GM18868 (cell line): ENCODE data around the gene DIAPH1.
"Not testable (repeated sequence)": the region's sequence is repeated elsewhere in the genome, so short reads cannot be mapped to it uniquely, and the experiment has no call there.

Experiments
- ATAC-seq: cut with Tn5 transposase; IDR thresholded peaks from one replicate; pipeline ENCODE4 v1.9.1; 2021; ENCODE audit warnings: mild to moderate bottlenecking, moderate library complexity; ENCODE audit not compliant: unreplicated experiment

Gene DIAPH1

DNA sequence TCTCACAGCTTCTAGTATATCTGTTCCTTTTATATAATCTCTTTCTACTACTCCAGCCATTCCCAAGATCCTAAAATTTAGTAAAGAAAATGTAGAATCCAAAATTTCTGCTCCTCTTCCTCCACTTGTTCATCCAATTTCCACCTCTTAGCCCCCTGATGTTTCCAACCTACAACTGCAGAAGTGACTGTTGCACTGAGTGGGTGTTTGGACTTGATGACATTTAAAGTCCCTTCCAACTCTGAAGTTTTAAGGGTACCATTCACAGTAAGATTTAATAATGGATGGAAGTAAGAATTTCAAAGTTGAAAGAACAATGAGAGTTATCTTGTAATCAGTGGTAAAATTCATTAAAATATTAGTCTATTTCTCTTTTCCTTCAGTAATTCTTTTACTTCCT, 5.5 kb downstream of the DIAPH1 start:
- no peak for ATAC-seq

DNA sequence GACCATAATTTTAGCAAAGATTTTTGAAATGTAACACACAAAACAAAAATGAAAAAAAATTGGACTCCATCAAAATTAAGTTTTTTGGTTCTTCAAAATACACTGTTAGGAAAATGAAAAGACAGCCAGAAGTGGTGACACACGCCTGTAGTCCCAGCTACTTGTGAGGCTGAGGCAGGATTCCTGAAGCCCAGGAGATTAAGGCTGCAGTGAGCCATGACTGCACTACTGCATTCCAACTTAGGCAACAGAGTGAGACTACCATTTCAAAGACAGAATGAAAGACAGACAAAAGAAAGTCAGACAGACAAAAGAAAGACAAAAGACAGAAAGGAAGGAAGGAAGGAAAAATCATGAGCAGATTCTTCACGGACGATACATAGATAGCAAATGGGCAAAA, 7.5 kb downstream of the DIAPH1 start:
- no peak for ATAC-seq

DNA sequence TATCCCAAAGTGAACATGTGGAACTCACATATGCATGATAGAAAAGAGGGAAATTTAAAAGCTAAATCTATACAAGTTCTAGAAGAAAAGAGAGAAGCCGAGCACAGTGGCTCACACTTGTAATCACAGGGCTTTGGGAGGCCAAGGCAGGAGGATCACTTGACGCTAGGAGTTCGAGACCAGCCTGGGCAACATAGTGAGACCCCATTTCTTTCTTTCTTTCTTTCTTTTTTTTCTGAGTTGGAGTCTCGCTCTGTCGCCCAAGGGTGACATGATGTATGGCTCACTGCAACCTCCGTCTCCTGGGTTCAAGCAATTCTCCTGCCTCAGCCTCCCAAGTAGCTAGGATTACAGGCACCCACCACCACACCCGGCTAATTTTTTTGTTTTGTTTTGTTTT, 8.9 kb downstream of the DIAPH1 start:
- not testable (repeated sequence) for ATAC-seq

DNA sequence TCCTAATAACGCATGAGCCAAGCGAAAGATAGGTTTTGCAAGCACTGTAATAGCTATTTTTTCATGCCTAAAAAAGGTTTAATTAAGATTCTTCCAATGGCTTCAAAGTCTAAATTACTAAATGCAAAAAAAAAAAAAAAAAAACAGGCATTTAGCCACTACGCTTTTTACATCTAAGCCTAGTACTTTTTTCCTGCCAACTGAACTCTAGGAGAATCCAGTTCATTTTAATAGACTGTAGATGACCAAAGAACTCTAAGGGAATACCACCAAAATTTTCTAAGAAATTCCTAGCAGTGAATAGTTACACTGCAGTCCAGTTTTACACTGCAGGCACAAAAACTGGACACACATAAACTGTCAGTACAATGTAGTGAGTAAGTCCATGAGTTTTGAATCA, 9.8 kb downstream of the DIAPH1 start:
- no peak for ATAC-seq

DNA sequence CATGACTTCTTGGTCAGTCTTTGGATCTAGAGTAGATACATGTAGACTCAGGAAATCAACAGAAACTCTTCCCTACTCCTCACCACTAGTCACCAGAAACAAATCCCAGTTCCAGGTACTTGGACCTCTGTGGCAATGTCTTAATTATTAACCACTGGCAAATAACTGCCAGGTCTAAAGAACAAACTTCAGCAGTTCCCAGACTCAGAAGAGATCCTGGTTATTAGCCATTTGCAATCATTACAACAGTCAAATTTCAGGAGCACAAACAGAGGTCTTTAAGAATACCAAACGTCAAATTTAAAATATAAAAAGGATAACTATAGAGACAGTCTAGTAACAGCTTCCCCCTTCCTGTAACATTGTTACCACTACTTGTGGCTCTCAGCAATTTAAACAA, 10.2 kb downstream of the DIAPH1 start:
- ATAC-seq: no peak

DNA sequence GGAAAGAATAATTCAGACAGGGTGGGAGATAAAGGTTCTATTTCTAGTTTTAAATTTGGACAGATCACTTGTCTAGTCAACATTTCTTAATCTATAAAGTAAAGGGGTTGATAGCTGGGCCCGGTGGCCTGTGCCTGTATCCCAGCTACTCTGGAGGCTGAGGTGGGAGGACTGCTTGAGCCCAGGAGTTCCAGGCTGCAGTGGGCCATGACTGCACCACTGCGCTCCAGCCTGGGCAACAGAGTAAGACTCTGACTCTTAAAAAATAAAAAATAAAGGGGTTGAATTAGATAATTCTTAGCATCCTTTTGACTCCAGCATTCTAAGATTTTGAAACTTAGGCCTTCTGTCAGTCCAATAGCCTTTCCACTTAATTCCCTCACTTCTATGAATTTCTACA, 10.8 kb downstream of the DIAPH1 start:
- ATAC-seq: no peak

DNA sequence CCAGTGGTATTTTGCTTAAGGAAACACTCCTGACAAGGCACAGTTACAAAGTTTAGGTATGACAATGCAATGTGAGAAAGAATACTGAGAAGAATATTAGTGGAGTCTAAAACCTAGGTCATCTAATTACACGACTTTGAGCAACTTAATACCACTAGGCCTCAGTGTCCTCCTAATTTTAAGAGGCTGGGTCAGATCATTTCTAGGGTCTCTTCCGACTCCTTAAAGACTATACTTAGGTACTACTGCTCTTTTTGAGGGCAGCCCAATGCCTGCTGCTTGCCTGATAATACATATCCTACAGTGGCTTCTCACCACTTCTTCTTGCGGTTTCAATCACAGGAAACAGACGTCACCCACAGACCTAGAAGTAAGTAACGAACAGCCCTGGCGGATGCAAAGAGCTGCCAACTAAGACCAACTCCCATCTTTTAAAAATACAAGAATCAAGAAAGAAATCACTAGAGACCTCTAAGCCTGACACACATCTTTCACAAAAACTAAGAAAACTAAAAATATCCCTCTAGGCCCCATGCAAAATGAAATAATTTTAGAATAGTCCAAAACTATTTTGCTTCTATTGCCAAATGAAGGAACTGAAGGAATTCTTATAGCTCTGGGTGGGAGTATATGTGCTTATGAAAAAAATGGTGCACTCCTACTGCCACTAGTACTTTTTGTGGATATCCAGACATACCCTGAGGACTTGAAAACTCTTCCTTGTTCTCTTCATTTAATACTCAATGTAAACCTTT, 13.1 kb downstream of the DIAPH1 start:
- ATAC-seq: peak; percentile 96

DNA sequence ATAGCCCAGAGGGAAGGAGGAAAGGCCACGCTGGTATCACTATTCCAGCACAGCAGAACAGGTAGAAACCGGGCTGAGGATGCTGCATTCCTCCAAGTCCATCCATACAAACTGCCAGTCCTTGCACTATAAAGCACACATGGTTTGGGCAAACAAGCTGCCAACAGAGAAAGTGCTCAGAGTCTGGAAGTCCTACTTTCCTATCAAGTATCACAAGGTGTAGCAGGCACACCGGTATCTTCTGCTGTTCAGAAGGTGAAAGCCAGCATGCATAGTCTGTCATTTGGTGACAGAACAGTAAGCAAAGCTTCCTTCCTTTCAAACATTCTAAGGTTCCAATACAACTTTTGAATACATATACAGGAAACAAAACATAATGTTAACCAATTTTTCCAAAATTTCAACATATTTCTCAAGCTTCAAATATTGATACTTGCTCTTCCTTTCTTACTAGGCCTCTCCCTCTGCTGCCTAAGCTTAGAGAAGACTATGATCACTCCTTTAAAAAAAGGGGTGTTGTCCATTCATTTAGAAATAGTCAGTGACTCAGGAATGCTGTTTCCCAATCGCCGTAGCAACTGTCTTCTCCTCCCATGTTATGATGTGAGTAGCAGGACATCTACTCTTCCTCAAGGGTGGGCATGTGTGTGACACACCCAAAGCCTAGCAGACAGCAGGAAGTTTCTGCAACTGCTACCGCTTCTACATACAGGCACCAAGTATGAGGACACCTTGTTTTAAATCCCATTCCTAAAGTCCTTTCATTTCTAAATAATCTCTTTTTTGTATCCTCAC, 14.7 kb downstream of the DIAPH1 start:
- ATAC-seq: no peak

DNA sequence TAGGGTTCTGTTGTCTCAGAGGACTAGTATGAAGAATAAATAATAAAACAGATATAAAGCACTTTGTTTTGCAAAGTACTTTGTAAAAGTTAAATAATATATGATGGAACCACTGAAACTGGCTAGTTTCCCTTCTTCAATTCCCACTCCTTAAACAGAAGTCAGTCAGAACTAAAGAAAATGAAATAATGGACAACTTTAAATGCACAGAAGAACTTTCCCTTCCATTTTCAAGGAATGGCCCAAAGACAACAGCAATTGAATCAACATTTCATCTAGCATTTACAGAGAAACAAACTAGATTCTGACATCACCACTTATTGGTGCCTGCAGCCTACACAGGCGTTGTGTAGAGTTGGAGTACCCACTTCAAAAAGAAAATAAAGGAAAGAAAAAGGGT, 16.2 kb downstream of the DIAPH1 start:
- no peak for ATAC-seq

DNA sequence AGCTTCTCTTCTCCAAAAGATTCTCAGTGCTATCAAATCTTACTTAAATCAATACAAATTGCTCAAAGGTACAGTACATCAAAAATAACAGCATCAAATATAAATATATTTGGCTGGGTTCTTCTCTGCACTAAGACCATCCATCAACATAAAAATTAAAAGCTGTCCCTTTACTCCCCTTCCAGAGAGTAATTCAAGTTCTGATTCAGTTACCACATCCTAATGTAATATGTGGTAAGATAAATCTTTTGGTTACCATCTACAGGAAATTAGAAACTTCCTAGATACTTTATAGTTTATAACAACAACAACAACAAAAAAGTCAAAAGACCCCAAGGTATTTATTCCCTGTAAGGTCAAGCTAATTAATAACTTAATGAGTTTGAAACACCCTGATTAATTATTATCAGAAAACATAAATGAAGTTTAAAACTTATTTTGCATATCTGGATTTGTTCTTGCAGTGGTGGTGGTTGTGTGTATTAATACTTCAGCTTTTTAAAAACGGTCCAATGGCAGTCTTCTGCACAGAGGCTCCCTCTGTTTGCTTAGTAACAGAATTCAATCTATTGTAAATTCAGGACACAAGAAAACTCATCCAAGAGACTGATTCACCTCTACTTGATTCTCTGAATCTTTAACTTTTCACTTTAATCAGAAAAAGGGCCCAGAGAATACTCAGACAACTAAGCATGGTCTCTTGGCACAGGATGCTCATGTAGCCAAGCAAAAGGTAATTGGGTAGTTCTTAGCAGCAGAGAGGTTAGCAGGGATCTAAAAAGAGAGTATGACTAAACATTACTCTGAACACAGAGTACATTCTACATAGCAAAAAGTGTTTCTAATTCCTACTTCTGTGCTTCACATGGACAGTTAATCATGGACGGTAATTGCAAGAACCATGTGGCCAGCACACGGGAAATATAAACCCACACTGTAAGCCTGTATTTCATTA, 20.1 kb downstream of the DIAPH1 start:
- ATAC-seq: peak; percentile 78

DNA sequence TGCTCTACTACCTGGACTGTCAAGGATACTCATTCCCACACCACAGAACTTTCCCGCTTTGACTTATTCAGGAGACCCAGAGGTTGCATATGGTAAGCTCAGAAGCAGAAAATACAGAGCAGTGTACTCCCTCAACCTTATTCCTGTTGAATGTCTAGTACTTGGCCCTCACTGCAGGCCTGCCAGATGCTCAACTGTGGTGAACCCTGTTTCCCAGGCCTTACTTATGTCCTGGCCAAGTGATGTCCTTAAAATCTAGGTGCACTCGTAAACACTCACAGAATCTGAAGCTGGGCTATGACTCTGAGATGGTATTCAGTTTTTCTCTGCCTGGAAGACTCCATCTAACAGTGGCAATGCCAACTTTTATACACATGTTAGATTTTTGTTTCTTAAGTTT, 21.0 kb downstream of the DIAPH1 start:
- ATAC-seq: no peak

DNA sequence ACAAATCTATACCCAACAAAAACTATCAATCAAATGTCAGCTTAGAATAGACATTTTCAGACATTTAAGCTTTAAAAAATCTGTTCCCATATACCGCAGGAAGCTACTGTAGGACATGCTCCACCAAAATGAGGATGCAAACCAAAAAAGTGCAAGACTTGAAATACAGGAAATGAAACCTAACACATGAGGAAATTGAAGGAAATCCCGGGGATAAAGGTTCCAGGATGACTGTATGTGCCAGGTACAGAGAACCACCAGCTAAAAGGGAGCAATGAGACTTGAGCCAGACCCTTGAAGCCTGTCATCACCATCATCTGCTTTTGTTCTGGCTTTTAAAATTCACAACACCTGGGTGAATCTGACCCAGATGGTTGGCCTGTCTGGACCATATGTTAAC, 21.4 kb downstream of the DIAPH1 start:
- ATAC-seq: no peak

DNA sequence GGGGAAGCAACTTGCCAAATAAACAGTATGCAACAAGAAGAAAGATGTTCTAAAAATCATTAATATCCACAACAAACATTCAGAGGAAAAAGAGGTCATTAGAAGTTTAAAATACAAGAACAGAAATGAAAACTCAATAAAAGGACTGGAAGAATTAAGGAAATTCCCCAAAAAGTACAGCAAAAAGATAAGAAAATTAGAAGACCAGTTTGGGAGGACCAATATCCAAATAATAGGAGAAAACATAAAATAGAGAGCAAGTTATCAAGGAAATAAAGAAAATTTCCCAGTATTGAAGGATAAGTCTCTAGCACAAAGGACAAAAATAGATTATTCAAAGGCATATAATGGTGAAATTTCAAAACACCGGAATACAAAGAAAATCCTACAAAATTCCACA, 21.9 kb downstream of the DIAPH1 start:
- ATAC-seq: no peak

DNA sequence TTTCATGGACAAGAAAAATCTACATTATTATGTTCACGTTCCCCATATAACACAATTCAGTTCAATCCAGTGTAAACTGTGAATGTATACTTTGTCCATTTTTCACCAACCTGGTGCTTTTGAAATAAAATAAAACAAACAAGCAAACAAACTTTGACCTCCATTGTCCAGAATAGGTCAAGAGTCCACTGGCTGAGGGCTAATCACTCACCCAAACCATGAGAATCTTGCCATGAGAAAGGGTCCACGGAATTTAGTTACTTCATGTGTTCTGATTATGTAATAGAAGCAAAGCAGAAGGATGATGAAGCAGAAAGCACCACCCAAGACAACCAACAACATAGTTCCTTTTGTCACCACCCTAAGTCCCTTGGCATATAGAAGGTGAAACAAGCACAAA, 28.7 kb downstream of the DIAPH1 start:
- ATAC-seq: no peak

DNA sequence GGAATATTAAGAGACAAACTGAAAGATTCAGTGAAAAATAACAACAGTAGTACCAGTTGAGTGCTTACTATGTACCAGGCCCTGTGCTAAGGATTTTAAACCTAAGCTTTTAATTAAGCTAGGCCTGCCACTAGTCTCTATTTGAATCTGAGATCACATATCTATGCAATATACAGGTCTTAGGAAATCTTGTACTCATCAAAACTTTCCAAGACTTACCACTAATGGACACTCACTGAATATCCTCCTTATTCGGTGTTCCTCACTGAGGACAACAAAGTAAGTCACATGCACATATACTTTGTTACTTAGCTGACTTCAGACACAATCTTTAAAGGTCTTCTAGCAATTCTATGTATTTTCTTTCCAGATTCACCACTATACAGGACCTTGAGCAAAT, 32.6 kb downstream of the DIAPH1 start:
- no peak for ATAC-seq

DNA sequence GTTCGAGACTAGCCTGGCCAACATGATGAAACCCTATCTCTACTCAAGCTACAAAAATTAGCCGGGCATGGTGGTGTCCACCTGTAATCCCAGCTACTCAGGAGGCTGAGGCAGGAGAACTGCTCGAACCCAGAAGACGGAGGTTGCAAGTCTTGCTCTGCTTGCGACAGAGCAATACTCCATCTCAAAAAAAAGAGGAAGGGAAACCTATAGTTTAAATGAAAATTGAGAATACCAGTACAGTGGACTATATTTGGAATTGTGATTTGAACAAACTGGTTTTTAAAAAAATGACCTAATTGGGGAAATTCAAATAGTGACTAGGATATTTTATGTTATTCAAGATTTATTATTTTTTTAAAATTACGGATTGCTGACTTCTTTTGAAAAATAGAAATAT, 33.2 kb downstream of the DIAPH1 start:
- ATAC-seq: no peak

DNA sequence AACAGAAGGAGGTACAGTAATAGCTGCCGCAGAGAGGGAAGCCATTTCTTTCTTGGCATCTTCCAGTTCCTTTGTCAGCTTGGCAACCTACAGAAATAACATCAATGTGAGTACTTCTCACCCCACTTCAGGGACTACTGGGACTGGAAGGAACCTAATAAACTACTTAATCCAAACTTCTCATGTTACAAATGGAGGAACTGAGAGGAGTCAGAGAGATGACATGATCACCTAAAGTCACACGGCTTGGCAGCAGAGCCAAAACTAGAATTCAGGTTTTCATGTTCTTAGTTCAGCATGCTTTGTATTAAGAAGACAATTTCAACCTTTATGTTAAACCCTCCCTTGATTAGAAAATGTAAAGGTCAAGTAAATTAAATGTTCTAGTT, 44.7 kb downstream of the DIAPH1 start:
- no peak for ATAC-seq

DNA sequence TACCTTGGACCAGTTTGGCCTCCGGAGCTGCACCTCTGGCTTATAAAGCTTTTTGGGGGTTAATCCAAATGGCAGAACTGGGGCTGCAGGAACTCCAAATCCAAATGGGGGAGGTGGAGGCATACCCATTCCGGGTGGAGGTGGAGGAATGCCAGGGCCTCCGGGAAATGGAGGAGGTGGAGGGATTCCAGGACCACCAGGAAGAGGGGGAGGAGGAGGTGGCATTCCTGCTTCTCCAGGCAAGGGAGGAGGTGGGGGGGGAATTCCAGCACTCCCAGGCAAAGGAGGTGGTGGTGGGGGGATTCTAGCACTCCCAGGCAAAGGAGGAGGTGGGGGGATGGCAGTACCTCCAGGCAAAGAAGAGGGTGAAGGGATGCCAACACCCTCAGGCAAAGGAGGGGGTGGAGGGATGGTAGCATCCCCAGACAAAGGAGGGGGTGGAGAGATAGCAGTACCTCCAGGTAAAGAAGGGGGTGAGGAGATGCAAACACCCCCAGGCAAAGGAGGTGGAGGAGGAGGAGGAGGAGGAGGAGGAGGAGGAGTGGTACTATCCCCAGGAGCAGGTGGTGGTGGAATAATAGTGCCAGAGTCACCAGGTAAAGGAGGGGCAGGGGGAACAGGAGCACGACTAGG, 45.2 kb downstream of the DIAPH1 start:
- ATAC-seq: no peak

DNA sequence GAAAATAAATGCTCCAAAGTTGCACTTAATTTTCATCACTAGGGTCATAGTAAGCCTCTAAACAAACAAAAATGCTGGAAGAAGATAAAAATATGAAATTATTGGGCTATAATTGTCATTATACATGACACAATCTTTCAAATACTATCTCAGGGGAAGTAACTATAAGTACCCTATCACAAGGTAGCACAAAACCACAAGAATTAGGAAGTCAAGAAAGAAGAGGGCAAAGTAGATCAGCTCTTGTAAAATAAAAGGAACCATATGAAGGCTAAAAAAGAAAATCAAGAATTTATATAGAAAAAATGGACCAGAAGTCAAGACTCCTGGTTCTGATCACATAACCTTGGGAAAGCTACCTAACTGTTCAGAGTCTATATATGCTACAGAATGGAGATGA, 48.1 kb downstream of the DIAPH1 start:
- ATAC-seq: no peak

DNA sequence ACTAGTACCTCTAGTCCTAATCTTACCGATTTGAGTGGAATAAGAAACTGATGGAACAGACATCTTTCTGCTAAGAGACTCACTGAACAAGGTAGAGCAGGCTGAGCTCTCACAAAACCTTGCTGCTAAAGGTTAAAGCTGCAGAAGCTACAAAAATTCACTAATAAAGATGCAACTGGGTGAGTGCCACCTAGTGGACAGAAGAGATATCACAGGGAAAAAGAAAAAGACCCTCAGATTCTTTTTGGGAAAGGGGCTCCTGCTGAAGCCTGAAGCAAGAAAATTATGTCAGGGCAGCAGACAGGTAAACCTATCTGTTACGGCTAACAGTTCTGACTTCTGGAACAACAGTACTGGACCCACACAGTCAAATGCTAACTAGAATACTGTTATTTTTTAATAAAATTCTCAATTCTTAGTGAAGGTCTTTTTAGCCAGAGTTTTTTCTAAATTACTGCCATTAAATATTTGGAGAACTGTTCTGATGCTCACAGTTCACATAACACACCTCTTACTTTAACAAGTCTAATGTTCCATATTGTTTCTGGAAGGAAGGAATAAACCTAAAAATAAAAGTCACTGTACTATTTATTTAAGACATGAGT, 51.2 kb downstream of the DIAPH1 start:
- ATAC-seq: no peak
